K562 (cell line): ENCODE data around the gene ATP13A4. TPM values are rescaled to one million over a fixed set of nuclear protein-coding genes. Genes with fewer than 3 reads are reported as not detected.

Source experiments
- ESRRA ChIP-seq: fragments of 450-650 bp; IDR thresholded peaks from 2 replicates; pipeline ENCODE4 v1.6.1; 2014; ENCODE audit warnings: low read depth, mild to moderate bottlenecking, moderate library complexity, borderline replicate concordance
- IFI16 ChIP-seq: fragments of 250-450 bp; sonication (Bioruptor Pico); IDR thresholded peaks from 2 replicates; pipeline ENCODE4 v2.1.2; 2022; ENCODE audit warnings: mild to moderate bottlenecking, inconsistent platforms
- LEF1 ChIP-seq: fragments of 450-650 bp; IDR thresholded peaks from 2 replicates; pipeline ENCODE4 v1.6.1; 2016; ENCODE audit warnings: mild to moderate bottlenecking
- ZNF184 ChIP-seq: sonication (generic); formaldehyde crosslinking; IDR thresholded peaks from 2 replicates; pipeline ENCODE4 v1.5.0; 2020; ENCODE audit warnings: missing genetic modification reagents
- ZNF561 ChIP-seq: fragments of 450-650 bp; formaldehyde crosslinking; conservative IDR thresholded peaks from 2 replicates; pipeline ENCODE4 v1.4.0; 2020; ENCODE audit warnings: mild to moderate bottlenecking, moderate library complexity
- ZNF778 ChIP-seq: fragments of 450-650 bp; formaldehyde crosslinking; IDR thresholded peaks from 2 replicates; pipeline ENCODE4 v1.4.0; 2020; ENCODE audit warnings: mild to moderate bottlenecking, moderate library complexity
- ZZZ3 ChIP-seq: fragments of 450-650 bp; IDR thresholded peaks from 2 replicates; pipeline ENCODE4 v1.6.1; 2016; ENCODE audit warnings: antibody characterized with exemption, mild to moderate bottlenecking, moderate library complexity
- polyA plus RNA-seq, 8 experiments: library from polyadenylated mRNA; depleted of rRNA in 4 of 8; stranded (reverse) in 5 of 8; unstranded in 3 of 8; fragments of >200 nt; fragmentation: Nextera tagmentation in 2 of 8; fragmentation: Illumina TruSeq in 1 of 8; extraction: Ambion mirVana in 2 of 8; extraction: Trizol in 1 of 8; gene quantifications; 2 replicates each; pipeline versions ENCODE4 v1.2.1 to v1.2.3, GENCODE V29; 2011 to 2014; ENCODE audit warnings: inconsistent platforms in 1 of 8, missing spikeins in 1 of 8
- total RNA-seq, 7 experiments: library from RNA; depleted of rRNA in 6 of 7; stranded (reverse); fragments of >200 nt in 6 of 7; fragmentation: Illumina TruSeq in 2 of 7; extraction: Trizol in 2 of 7; gene quantifications; 2 replicates each; pipeline versions ENCODE4 v1.2.1 to v1.2.3, GENCODE V29; 2011 to 2021; ENCODE audit warnings: low replicate concordance in 1 of 7
- TF ChIP-seq, protein P1 (sequence below): fragments of 200-400 bp; formaldehyde crosslinking; IDR thresholded peaks from 2 replicates; pipeline ENCODE4 v1.6.1; 2017; ENCODE audit warnings: mild to moderate bottlenecking, low read depth, low read length, moderate library complexity
- TF ChIP-seq, protein P2 (sequence below): fragments of 450-650 bp; IDR thresholded peaks from 2 replicates; pipeline ENCODE4 v1.6.1; 2016; ENCODE audit warnings: borderline replicate concordance
- TF ChIP-seq, protein P3 (sequence below): IDR thresholded peaks from 2 replicates; pipeline ENCODE4 v1.6.1; 2014; ENCODE audit warnings: antibody characterized with exemption
- TF ChIP-seq, protein P4 (sequence below): IDR thresholded peaks from 2 replicates; pipeline ENCODE4 v1.6.1; 2011; ENCODE audit warnings: borderline replicate concordance, low read depth, mild to moderate bottlenecking, moderate library complexity, low read length; ENCODE audit not compliant: insufficient read depth, poor library complexity, severe bottlenecking
- TF ChIP-seq, protein P5 (sequence below): fragments of 450-650 bp; conservative IDR thresholded peaks from 2 replicates; pipeline ENCODE4 v1.6.1; 2016; ENCODE audit warnings: missing genetic modification characterization, low read depth, mild to moderate bottlenecking, missing compliant biosample characterization, moderate library complexity
- TF ChIP-seq, protein P6 (sequence below): fragments of 250-450 bp; sonication (Bioruptor Pico); IDR thresholded peaks from 2 replicates; pipeline ENCODE4 v1.5.0; 2021
- TF ChIP-seq, protein P7 (sequence below), 2 experiments: fragments of 450-650 bp; IDR thresholded peaks; 2 replicates each; pipeline ENCODE4 v1.6.1; 2018; ENCODE audit warnings: mild to moderate bottlenecking in 2 of 2, low read depth in 1 of 2; ENCODE audit not compliant: partially characterized antibody in 2 of 2

ATP13A4 gene
- total and polyA plus RNA-seq, 9 of the 15 experiments (the other 6 are each of a cell fraction or from before 2014, with no cell fraction given), result 0.03 to 0.14 (median 0.07) TPM; not detected in 6

DNA sequence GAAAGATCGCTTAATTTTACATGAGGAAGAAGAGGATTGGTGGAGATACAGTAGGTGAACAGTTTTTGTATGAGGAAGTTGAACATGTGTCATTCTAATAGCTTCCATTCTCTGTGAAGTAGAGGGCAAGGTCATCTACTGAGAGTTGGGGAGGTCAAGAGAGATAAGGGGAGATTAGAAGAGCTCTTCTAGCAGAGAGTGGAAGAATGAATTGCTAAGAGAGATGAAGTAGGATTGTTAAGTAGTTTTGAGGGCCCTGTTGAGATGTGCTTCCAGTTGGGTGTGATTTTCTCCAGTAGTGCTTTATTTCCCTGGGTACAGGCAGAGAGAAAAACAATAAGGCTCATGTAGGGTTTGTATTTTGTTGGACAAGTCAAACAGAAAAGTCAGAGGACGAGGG, 43.5 kb upstream of the ATP13A4 start (continued):
- TF ChIP-seq ESRRA (peak; percentile 96), LEF1 (no peak), IFI16 (no peak), ZNF778 (CRISPR knock-in tag) (no peak), ZNF184 (CRISPR knock-in tag) (no peak), ZZZ3 (no peak), ZNF561 (CRISPR knock-in tag) (no peak)
- TF ChIP-seq, protein P1, sequence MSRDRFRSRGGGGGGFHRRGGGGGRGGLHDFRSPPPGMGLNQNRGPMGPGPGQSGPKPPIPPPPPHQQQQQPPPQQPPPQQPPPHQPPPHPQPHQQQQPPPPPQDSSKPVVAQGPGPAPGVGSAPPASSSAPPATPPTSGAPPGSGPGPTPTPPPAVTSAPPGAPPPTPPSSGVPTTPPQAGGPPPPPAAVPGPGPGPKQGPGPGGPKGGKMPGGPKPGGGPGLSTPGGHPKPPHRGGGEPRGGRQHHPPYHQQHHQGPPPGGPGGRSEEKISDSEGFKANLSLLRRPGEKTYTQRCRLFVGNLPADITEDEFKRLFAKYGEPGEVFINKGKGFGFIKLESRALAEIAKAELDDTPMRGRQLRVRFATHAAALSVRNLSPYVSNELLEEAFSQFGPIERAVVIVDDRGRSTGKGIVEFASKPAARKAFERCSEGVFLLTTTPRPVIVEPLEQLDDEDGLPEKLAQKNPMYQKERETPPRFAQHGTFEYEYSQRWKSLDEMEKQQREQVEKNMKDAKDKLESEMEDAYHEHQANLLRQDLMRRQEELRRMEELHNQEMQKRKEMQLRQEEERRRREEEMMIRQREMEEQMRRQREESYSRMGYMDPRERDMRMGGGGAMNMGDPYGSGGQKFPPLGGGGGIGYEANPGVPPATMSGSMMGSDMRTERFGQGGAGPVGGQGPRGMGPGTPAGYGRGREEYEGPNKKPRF, result no peak
- TF ChIP-seq, protein P2, sequence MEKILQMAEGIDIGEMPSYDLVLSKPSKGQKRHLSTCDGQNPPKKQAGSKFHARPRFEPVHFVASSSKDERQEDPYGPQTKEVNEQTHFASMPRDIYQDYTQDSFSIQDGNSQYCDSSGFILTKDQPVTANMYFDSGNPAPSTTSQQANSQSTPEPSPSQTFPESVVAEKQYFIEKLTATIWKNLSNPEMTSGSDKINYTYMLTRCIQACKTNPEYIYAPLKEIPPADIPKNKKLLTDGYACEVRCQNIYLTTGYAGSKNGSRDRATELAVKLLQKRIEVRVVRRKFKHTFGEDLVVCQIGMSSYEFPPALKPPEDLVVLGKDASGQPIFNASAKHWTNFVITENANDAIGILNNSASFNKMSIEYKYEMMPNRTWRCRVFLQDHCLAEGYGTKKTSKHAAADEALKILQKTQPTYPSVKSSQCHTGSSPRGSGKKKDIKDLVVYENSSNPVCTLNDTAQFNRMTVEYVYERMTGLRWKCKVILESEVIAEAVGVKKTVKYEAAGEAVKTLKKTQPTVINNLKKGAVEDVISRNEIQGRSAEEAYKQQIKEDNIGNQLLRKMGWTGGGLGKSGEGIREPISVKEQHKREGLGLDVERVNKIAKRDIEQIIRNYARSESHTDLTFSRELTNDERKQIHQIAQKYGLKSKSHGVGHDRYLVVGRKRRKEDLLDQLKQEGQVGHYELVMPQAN, result no peak
- TF ChIP-seq, protein P3, sequence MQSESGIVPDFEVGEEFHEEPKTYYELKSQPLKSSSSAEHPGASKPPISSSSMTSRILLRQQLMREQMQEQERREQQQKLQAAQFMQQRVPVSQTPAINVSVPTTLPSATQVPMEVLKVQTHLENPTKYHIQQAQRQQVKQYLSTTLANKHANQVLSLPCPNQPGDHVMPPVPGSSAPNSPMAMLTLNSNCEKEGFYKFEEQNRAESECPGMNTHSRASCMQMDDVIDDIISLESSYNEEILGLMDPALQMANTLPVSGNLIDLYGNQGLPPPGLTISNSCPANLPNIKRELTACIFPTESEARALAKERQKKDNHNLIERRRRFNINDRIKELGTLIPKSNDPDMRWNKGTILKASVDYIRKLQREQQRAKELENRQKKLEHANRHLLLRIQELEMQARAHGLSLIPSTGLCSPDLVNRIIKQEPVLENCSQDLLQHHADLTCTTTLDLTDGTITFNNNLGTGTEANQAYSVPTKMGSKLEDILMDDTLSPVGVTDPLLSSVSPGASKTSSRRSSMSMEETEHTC, result no peak
- TF ChIP-seq, protein P4, sequence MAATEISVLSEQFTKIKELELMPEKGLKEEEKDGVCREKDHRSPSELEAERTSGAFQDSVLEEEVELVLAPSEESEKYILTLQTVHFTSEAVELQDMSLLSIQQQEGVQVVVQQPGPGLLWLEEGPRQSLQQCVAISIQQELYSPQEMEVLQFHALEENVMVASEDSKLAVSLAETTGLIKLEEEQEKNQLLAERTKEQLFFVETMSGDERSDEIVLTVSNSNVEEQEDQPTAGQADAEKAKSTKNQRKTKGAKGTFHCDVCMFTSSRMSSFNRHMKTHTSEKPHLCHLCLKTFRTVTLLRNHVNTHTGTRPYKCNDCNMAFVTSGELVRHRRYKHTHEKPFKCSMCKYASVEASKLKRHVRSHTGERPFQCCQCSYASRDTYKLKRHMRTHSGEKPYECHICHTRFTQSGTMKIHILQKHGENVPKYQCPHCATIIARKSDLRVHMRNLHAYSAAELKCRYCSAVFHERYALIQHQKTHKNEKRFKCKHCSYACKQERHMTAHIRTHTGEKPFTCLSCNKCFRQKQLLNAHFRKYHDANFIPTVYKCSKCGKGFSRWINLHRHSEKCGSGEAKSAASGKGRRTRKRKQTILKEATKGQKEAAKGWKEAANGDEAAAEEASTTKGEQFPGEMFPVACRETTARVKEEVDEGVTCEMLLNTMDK, result no peak
- TF ChIP-seq, protein P5, sequence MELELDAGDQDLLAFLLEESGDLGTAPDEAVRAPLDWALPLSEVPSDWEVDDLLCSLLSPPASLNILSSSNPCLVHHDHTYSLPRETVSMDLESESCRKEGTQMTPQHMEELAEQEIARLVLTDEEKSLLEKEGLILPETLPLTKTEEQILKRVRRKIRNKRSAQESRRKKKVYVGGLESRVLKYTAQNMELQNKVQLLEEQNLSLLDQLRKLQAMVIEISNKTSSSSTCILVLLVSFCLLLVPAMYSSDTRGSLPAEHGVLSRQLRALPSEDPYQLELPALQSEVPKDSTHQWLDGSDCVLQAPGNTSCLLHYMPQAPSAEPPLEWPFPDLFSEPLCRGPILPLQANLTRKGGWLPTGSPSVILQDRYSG (tag), result no peak
- TF ChIP-seq, protein P6, sequence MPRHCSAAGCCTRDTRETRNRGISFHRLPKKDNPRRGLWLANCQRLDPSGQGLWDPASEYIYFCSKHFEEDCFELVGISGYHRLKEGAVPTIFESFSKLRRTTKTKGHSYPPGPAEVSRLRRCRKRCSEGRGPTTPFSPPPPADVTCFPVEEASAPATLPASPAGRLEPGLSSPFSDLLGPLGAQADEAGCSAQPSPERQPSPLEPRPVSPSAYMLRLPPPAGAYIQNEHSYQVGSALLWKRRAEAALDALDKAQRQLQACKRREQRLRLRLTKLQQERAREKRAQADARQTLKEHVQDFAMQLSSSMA (CRISPR knock-in tag), result no peak
- TF ChIP-seq, protein P7, sequence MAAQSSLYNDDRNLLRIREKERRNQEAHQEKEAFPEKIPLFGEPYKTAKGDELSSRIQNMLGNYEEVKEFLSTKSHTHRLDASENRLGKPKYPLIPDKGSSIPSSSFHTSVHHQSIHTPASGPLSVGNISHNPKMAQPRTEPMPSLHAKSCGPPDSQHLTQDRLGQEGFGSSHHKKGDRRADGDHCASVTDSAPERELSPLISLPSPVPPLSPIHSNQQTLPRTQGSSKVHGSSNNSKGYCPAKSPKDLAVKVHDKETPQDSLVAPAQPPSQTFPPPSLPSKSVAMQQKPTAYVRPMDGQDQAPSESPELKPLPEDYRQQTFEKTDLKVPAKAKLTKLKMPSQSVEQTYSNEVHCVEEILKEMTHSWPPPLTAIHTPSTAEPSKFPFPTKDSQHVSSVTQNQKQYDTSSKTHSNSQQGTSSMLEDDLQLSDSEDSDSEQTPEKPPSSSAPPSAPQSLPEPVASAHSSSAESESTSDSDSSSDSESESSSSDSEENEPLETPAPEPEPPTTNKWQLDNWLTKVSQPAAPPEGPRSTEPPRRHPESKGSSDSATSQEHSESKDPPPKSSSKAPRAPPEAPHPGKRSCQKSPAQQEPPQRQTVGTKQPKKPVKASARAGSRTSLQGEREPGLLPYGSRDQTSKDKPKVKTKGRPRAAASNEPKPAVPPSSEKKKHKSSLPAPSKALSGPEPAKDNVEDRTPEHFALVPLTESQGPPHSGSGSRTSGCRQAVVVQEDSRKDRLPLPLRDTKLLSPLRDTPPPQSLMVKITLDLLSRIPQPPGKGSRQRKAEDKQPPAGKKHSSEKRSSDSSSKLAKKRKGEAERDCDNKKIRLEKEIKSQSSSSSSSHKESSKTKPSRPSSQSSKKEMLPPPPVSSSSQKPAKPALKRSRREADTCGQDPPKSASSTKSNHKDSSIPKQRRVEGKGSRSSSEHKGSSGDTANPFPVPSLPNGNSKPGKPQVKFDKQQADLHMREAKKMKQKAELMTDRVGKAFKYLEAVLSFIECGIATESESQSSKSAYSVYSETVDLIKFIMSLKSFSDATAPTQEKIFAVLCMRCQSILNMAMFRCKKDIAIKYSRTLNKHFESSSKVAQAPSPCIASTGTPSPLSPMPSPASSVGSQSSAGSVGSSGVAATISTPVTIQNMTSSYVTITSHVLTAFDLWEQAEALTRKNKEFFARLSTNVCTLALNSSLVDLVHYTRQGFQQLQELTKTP (IDR thresholded peaks at IDR 0.05; ENCODE audit: low read depth in 1 of 2, partially characterized antibody in 2 of 2), result no peak
